Activated naive CD4-positive, alpha-beta T cell treated with anti-CD3 and anti-CD28 coated beads for 36 hours (primary cell): ENCODE data around the gene DAB2IP. TPM values are rescaled to one million over a fixed set of nuclear protein-coding genes. Genes with fewer than 3 reads are reported as not detected.
"Not testable (repeated sequence)": the region's sequence is repeated elsewhere in the genome, so short reads cannot be mapped to it uniquely, and the experiment has no call there.

Experiments used
- CTCF ChIA-PET: fragments of 350-600 bp; sonication (Branson Sonifier 250); formaldehyde crosslinking; loops from one replicate; lab custom pipeline; 2021; ENCODE audit warnings: antibody characterized with exemption; lab: Charles Lee
- DNase-seq: peaks from one replicate; pipeline ENCODE4 v3.0.0-alpha.2; 2020
- H3K27ac Mint-ChIP-seq: one replicate; pipeline ENCODE4 v1.8.0; 2021; ENCODE audit warnings: mild to moderate bottlenecking, mixed read lengths
- H3K27me3 Mint-ChIP-seq: one replicate; pipeline ENCODE4 v1.8.0; 2021; ENCODE audit warnings: low read depth, mixed read lengths
- H3K36me3 Mint-ChIP-seq: one replicate; pipeline ENCODE4 v1.8.0; 2021; ENCODE audit warnings: low read depth, mixed read lengths
- H3K4me1 Mint-ChIP-seq: one replicate; pipeline ENCODE4 v1.8.0; 2021; ENCODE audit warnings: low read depth, mixed read lengths
- H3K4me3 Mint-ChIP-seq: one replicate; pipeline ENCODE4 v1.8.0; 2021; ENCODE audit warnings: mild to moderate bottlenecking, moderate library complexity, mixed read lengths
- H3K9me3 Mint-ChIP-seq: one replicate; pipeline ENCODE4 v1.8.0; 2021; ENCODE audit warnings: mixed read lengths
- intact Hi-C: fragments of 100-400 bp; cut with micrococcal nuclease; formaldehyde crosslinking; loops from one replicate; pipeline ENCODE4 v1.15.1; 2023
- total RNA-seq, 2 experiments: library from RNA; stranded (reverse); gene quantifications; one replicate each; pipeline ENCODE4 v1.2.3, GENCODE V29; 2021

The DAB2IP gene
- total RNA-seq, 2 experiments from 2014 or later, result 0.35 TPM; not detected in 1

DNA sequence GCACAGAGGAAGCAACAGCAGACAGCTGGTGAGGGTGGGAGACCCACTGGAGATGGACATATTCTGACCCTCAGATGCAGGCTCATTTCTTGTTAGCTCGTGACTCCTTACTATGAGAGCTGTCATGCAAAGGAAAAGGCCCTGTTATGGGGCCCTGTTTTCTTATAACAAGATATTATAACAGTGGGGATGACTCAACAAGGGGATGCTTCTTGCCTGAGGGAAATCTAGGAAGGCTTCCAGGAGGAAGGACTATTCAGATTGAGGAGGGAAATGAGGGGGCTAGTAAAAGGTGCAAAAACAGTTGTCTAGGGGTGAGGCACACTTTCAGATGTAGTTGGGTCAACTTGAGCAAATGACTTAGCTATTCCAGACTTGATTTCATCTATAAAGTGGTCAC, 83.0 kb downstream of the DAB2IP start:
- H3K36me3 Mint-ChIP-seq, result no peaks in the 10 kb centered on the region
- intact Hi-C loops, result no loop called here
- no peak overlapping the region for H3K4me3 Mint-ChIP-seq
- H3K4me1 Mint-ChIP-seq, result peaks cover 7% of the 10 kb centered on the region
- no peak for DNase-seq
- CTCF ChIA-PET, result interaction anchor here (0.6 to 2.1 kb wide), 2 partner anchors 91 to 256 kb away, joined by 4 to 7 read pairs; no protein-coding TSS in a partner anchor
- H3K27me3 Mint-ChIP-seq, result peaks cover 43% of the 10 kb centered on the region
- no peak overlapping the region for H3K27ac Mint-ChIP-seq
- no peaks in the 10 kb centered on the region for H3K9me3 Mint-ChIP-seq

DNA sequence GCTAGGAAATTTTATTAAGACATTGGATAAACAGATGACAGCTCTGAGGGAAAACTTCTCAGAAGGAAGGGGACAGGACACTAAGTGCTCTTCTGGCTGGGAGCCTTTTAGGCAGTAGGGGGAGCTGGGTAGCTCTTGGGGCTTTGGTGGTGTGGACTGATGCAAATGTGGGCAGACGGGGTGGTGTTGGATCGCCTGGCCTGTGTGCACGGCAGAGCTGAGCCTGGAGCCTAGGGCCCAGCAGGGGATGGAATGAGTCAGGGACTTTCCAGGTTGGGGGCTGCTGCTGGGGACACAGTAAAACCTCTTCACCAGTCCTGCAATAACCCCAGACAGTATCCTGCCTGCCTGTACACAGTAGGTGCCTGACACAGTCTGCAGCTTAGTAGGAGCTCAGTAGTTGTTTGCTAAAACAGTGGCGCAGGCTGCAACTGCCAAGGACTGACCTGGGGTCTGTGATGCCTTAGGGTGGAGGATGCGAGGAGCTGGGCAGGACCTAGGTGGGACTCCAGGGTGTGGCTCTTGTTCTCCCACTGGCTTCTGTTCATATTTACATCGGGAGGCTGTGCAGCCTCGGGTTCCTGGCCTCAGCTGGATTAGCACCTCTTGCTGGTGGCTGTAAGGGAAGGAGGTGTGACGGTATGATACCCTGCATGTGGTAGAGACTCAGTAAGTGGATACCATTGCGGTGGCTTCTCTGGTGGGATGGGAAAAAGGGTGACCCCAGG, 83.8 kb downstream of the DAB2IP start:
- H3K4me3 Mint-ChIP-seq, result no peak overlapping the region
- CTCF ChIA-PET, result interaction anchor here (0.6 to 2.1 kb wide), 2 partner anchors 91 to 255 kb away, joined by 4 to 7 read pairs; no protein-coding TSS in a partner anchor
- no peak for DNase-seq
- H3K4me1 Mint-ChIP-seq, result peaks cover 7% of the 10 kb centered on the region
- H3K36me3 Mint-ChIP-seq, result no peaks in the 10 kb centered on the region
- no peaks in the 10 kb centered on the region for H3K9me3 Mint-ChIP-seq
- intact Hi-C loops, result no loop called here
- H3K27ac Mint-ChIP-seq, result no peak overlapping the region
- H3K27me3 Mint-ChIP-seq, result peaks cover 43% of the 10 kb centered on the region

DNA sequence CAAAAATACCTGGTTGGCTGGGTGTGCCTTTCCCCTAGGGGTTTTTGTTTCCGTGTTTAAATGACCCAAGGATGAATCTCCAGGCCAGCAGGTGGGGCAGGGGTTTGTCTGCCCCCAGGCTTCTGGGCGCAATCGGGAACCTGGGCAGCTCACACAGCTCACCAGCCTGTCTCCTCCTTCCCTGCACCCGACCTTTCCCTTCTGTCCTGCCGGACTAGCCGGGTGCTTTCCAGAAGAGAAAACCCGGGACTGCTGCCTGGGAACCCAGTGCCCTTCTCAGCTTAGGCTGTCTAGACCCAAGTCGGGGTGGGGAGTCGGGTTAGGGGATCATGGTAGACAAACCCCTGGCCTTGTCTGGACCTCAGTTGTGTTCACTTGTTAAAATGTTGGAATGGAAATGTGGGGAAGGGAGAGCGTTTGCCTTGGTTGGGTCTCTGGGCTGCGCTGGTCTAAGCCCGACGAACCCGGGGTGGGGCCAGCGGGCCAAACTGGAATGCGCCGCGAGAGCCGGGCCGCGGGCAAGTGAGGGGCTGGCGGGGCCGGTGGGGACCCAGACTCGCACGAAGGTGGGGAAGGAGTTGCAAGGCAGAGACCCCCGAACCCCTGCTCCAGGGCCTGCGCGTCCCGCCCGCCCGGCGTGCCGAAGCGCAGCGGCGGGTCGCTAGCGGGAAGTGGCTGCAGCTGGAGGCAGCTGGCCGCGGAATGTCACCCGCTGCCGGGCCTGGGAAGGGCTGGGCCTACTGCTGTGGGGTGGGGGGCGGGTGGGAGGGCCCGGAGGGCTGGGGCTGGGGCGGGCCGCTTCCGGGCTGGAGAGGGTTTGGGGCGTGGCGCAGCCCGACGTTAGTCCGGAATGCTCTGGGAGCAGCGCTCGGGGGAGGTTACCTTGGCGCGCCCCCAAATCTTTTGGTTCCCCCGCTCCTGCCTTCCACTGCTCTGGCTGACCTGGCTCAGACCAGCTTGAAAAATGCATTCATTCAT, 84.6 kb downstream of the DAB2IP start:
- no peak for DNase-seq
- peak overlapping the region; percentile 43 for H3K4me3 Mint-ChIP-seq
- CTCF ChIA-PET, result interaction anchor here (0.6 to 1.1 kb wide), 2 partner anchors 25 to 48 kb away, joined by 3 read pairs; no protein-coding TSS in a partner anchor
- peaks cover 43% of the 10 kb centered on the region for H3K27me3 Mint-ChIP-seq
- no peak overlapping the region for H3K27ac Mint-ChIP-seq
- intact Hi-C loops, result no loop called here
- H3K4me1 Mint-ChIP-seq, result peaks cover 7% of the 10 kb centered on the region
- H3K36me3 Mint-ChIP-seq, result no peaks in the 10 kb centered on the region
- no peaks in the 10 kb centered on the region for H3K9me3 Mint-ChIP-seq

DNA sequence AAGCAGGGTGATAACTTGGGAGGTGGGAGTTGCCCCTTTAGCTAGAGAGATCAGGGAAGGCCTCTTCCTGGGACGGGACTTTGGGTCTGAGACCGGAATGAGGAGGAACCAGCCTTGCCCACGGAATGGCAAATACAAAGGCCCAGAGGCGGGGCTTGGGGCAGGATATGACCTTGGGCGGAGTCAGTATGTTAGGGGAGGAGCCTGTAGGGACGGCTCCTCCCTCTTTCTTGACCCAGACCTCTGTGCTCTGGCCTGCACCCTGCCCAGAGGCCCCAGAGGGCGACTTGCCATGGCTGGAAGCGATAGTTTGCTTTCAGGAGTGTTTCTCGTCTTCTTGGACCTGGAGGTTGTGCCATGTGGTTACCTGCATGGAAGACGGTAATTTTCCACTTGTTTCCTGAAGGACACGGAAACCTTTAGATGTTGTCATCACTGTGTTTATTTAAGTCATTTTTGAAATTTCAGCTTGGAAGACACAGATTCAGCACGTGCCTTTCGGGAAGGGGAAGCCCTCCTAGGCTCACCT, 85.6 kb downstream of the DAB2IP start:
- H3K27ac Mint-ChIP-seq, result no peak overlapping the region
- no peak for DNase-seq
- H3K27me3 Mint-ChIP-seq, result peaks cover 41% of the 10 kb centered on the region
- H3K36me3 Mint-ChIP-seq, result no peaks in the 10 kb centered on the region
- no peaks in the 10 kb centered on the region for H3K9me3 Mint-ChIP-seq
- H3K4me3 Mint-ChIP-seq, result peak overlapping the region; percentile 43
- intact Hi-C loops, result no loop called here
- peaks cover 7% of the 10 kb centered on the region for H3K4me1 Mint-ChIP-seq
- CTCF ChIA-PET, result interaction anchor here (1.1 kb wide), 1 partner anchor 49 kb away, joined by 3 read pairs; no protein-coding TSS in a partner anchor

DNA sequence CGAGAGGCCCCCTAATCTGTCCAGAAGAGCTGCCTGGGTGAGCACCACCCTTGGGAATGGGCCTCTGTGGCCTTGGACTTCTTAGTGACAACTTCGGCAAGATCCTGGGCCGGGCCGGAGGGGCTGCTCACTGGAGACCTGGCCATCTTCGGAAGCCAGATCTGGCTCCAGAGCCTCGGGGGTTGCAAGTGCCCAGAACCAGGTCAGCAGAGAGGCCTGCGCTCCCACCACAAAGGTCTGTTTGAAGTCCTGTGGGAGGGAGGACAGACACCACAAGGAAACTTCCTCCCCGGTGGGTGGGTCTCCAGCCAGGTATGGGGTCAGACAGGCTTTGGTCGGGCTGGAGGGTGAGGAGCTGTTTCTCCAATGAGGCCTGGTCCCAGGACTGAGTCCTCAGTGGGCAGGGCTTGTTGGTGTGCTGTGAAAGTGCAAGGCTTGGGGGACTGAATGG, 86.1 kb downstream of the DAB2IP start:
- CTCF ChIA-PET, result interaction anchor here (0.5 kb wide), 1 partner anchor 191 kb away, joined by 3 read pairs; no protein-coding TSS in a partner anchor
- H3K27ac Mint-ChIP-seq, result no peak overlapping the region
- H3K9me3 Mint-ChIP-seq, result no peaks in the 10 kb centered on the region
- H3K27me3 Mint-ChIP-seq, result peaks cover 37% of the 10 kb centered on the region
- intact Hi-C loops, result no loop called here
- no peak for DNase-seq
- no peak overlapping the region for H3K4me3 Mint-ChIP-seq
- H3K4me1 Mint-ChIP-seq, result peaks cover 7% of the 10 kb centered on the region
- H3K36me3 Mint-ChIP-seq, result no peaks in the 10 kb centered on the region

DNA sequence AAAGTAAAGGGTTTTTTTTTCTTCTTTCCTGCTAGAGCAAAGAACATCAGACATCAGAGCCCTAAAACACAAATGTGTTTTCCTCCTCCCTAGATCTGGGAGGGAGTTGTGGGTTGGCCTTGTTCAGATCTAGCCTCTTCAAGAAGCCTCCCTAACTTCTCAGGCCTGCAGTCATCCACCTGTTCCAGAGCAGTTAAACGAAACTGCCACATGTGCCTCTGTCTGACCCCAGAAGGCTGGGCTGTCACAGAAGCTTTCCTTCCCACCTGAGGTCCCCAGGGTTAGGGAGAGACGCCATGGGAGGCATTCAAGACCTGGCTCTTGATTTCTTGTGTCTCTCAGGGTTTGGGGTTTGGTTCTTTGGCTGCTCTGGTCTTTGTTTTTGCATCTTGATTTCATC, 87.0 kb downstream of the DAB2IP start:
- no peak overlapping the region for H3K4me3 Mint-ChIP-seq
- no peak overlapping the region for H3K27ac Mint-ChIP-seq
- H3K27me3 Mint-ChIP-seq, result peaks cover 33% of the 10 kb centered on the region
- H3K4me1 Mint-ChIP-seq, result peaks cover 7% of the 10 kb centered on the region
- no peaks in the 10 kb centered on the region for H3K36me3 Mint-ChIP-seq
- DNase-seq, result no peak
- H3K9me3 Mint-ChIP-seq, result no peaks in the 10 kb centered on the region
- CTCF ChIA-PET, result interaction anchor here (0.6 kb wide), 1 partner anchor 9 kb away, joined by 3 read pairs; no protein-coding TSS in a partner anchor
- intact Hi-C loops, result no loop called here

DNA sequence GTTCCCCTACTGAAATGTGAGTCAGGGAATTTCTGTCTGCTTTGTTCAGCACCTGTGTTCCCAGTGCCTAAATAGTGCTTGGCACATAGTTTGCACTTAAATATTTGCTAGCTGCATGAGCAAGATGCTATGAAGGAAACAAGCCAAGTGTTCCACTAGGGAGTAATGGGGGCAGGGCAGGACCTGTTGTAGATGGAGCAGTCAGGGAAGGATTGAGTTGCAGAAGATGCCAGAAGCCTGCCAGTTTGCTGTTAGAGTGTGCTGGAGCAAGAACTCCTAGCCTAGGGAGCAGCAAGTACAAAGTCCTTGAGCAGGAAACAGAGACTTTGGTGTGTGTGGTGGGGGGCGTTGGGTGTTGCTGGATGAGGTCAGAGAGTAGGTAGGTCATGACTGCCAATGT, 87.5 kb downstream of the DAB2IP start:
- Mint-ChIP-seq H3K9me3 (no peaks in the 10 kb centered on the region), H3K36me3 (no peaks in the 10 kb centered on the region), H3K27me3 (peaks cover 31% of the 10 kb centered on the region), H3K4me1 (peaks cover 7% of the 10 kb centered on the region), H3K4me3 (no peak overlapping the region), H3K27ac (no peak overlapping the region)
- no peak for DNase-seq
- CTCF ChIA-PET, result no interaction called here
- intact Hi-C loops, result no loop called here

DNA sequence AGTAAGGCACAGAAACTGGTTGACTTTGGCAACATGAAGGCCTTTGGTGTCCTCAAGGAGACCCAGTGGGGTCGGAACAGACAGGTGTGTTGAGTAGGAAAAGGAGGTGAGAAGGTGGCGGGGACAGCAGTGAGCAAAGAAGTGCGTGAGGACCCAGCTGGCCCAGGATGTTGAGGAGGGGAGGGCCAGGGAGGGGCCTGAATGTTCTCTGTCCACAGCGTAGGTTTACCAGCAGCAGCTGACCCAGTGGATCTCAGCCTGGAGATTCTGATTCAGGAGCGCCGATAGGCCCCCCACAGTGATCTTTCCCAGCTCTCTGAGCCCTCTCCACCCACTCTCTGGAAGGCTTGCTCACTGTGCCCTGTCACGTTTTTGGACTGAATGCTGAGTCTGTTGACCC, 88.5 kb downstream of the DAB2IP start:
- H3K9me3 Mint-ChIP-seq, result no peaks in the 10 kb centered on the region
- no peaks in the 10 kb centered on the region for H3K36me3 Mint-ChIP-seq
- peaks cover 23% of the 10 kb centered on the region for H3K27me3 Mint-ChIP-seq
- DNase-seq, result no peak
- CTCF ChIA-PET, result no interaction called here
- peaks cover 7% of the 10 kb centered on the region for H3K4me1 Mint-ChIP-seq
- no peak overlapping the region for H3K27ac Mint-ChIP-seq
- no peak overlapping the region for H3K4me3 Mint-ChIP-seq
- intact Hi-C loops, result no loop called here

DNA sequence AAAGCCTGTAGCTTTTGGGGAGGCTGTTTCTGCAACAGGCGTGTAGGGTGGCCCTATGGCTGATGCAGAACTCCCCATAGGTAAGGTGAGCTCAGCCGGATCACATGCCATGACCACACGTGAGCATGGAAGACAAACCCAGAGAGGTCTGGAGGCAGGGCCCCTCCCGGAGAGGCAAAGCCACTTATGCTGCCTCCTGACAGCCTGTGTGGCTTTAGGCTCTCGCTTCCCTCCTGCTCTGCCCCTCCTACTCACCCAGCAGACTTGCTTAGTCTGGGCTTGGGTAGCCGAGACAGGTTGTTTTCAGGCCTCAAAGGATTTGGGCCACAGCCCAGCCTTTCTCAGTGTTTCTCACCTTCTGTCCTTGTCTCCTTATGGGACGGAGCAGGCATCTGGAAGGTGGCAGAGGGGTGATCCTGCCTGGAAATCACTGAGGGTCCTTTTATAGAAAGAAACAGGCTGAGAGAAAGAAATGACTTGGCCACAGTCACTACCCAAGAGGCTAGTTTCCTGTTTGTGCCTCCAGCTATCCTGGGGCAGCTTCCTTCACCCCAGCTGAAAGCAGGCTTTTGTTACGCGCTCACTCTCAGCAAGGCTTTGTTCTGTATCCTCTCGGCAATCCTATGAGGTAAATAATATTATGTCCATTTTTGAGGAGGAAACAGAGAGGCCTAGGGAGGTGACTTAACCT, 89.9 kb downstream of the DAB2IP start:
- no peak overlapping the region for H3K27ac Mint-ChIP-seq
- peaks cover 3% of the 10 kb centered on the region for H3K4me1 Mint-ChIP-seq
- H3K27me3 Mint-ChIP-seq, result peaks cover 12% of the 10 kb centered on the region
- H3K4me3 Mint-ChIP-seq, result no peak overlapping the region
- H3K9me3 Mint-ChIP-seq, result no peaks in the 10 kb centered on the region
- DNase-seq, result no peak
- H3K36me3 Mint-ChIP-seq, result no peaks in the 10 kb centered on the region
- intact Hi-C loops, result no loop called here
- CTCF ChIA-PET, result no interaction called here

DNA sequence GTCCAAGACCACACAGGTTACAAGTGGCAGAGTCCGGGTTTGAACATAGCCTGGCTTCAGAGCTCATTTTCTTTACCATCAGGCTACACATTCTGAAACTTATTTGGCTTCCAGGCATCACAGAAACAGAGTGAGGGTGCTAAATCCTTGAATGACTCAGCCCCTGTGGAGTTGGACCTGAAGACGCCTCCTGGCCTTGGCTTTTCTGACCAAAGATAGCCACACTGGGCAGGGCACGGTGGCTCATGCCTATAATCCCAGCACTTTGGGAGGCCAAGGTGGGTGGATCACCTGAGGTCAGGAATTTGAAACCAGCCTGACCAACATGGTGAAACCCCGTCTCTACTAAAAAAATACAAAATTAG, 90.5 kb downstream of the DAB2IP start:
- H3K9me3 Mint-ChIP-seq, H3K4me3 Mint-ChIP-seq, H3K4me1 Mint-ChIP-seq, CTCF ChIA-PET, DNase-seq, intact Hi-C loops, H3K27ac Mint-ChIP-seq, H3K36me3 Mint-ChIP-seq, H3K27me3 Mint-ChIP-seq: not testable (repeated sequence)

DNA sequence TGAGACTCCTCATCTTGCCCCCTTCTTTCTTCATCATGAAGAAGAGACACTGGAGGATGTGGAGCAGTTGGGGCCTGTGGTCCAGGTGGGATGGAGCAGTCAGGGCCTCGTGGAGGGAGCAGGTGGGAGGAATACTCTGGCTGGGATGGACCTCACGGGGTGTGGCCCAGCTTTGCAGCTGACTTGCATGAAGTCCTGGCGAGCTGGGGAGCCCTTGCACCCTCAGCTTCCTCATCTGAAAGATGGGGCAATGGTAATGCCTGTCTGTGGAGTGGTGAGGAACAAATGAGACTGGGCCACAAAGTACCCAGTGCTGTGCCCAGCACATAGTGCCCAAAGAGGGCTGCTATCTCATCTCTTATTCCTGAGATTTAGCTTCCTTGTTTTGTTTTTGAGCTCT, 91.5 kb downstream of the DAB2IP start:
- Mint-ChIP-seq H3K4me3 (no peak overlapping the region), H3K27me3 (no peaks in the 10 kb centered on the region), H3K4me1 (peaks cover 6% of the 10 kb centered on the region), H3K27ac (no peak overlapping the region), H3K9me3 (no peaks in the 10 kb centered on the region), H3K36me3 (no peaks in the 10 kb centered on the region)
- intact Hi-C loops, result no loop called here
- DNase-seq, result no peak
- CTCF ChIA-PET, result interaction anchor here (0.6 kb wide), 1 partner anchor 73 kb away, joined by 5 read pairs; no protein-coding TSS in a partner anchor
